Measurements from ENCODE around the gene FFAR4.
"Not testable (repeated sequence)": the region's sequence is repeated elsewhere in the genome, so short reads cannot be mapped to it uniquely, and the experiment has no call there.

The FFAR4 gene

DNA sequence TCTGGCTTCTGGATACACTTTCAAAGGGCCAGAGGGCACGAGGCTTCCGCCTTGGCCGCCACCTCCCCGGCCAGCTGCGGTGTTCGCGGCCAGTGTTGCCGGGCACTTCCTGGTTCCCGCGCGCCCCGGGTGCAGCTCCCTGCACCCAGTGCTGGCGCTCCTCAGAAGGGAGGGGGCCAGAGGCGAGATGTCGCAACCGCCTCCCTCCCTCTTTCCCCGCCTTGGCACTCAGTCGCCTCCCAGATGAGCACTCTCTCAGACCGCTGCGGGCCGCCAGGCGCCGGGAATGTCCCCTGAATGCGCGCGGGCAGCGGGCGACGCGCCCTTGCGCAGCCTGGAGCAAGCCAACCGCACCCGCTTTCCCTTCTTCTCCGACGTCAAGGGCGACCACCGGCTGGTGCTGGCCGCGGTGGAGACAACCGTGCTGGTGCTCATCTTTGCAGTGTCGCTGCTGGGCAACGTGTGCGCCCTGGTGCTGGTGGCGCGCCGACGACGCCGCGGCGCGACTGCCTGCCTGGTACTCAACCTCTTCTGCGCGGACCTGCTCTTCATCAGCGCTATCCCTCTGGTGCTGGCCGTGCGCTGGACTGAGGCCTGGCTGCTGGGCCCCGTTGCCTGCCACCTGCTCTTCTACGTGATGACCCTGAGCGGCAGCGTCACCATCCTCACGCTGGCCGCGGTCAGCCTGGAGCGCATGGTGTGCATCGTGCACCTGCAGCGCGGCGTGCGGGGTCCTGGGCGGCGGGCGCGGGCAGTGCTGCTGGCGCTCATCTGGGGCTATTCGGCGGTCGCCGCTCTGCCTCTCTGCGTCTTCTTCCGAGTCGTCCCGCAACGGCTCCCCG, at the start of gene FFAR4:
TSS of gene FFAR4 (plus strand) at position 231 of the 842 bp plus-strand sequence. CDS start at position 287, 56 bp downstream.
- no peak for DNase-seq

- DNase-seq = no peak
Measured at GRCh38 chr10:93518531-93518930, 47.9 kb upstream of the FFAR4 start.

GRCh38 chr10:93535293-93535692, 31.2 kb upstream of the FFAR4 start:
- no peak for DNase-seq

DNA sequence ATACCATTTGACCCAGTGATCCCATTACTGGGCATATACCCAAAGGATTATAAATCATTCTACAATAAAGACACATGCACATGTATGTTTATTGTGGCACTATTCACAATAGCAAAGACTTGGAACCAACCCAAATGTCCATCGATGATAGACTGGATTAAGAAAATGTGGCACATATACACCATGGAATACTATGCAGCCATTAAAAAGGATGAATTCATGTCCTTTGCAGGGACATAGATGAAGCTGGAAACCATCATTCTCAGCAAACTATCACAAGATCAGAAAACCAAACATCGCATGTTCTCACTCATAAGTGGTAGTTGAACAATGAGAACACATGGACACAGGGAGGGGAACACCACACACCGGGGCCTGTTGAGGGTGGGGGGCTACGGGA, 25.6 kb upstream of the FFAR4 start:
- DNase-seq = not testable (repeated sequence)

GRCh38 chr10:93541402-93542357, 24.8 kb upstream of the FFAR4 start:
- DNase-seq = peak; percentile 26 to 52

- no peak for DNase-seq
Measured at GRCh38 chr10:93542358-93542791, 24.1 kb upstream of the FFAR4 start.

DNA sequence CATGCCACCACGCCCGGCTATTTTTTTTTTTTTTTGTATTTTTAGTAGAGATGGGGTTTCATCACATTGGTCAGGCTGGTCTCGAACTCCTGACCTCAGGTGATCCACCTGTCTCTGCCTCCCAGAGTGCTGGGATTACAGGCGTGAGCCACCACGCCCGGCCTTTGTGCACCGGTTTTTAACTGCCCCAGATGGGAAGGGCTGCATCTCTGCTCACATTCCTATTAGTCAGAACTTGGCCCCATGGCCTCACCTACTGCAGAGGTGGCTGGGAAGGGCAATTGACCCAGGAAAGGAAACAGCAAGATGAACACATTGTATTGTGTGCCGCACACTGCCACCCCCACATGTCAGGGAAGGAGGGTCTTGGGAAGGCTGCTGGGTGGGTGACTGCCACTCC, 19.5 kb upstream of the FFAR4 start:
- DNase-seq = not testable (repeated sequence)

DNA sequence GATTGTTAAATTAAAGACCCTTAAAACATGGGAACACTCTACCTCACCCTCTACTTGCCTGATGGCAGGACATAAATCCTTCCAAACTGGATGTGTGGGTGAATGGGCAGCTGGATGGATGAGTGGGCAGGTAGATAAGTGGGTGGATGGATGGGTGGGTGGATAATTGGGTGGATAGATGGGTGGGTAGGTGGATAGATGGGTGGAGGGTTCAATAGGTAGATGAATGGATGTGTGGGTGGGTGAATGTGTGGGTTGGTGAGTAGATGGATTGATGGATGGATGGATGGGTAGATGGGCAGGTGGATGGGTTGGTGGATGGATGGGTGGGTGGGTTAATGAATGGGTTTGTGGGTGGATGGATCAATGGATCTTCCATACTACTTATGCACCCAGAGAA, 18.9 kb upstream of the FFAR4 start:
- no peak for DNase-seq

- no peak for DNase-seq
Measured at GRCh38 chr10:93548376-93549071, 17.9 kb upstream of the FFAR4 start.

DNA sequence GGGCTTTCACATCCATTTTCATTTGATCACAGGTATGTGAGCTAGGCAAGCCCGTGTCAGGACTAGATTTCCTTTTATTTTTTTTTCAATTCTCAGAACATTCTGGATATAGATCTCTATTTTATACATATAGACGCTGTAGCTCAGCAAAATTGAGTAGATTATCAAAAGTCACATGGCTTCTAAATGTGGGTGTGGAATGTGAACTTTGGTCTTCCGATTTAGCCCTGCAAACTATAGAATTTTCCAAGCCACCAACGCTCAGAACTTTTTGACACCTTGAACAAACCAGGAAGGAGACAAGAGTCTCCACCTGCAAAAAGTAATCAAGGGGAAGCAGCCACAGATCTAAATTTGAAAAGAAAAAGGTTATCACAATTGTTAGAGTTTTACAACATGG, 15.9 kb upstream of the FFAR4 start:
- no peak for DNase-seq

DNA sequence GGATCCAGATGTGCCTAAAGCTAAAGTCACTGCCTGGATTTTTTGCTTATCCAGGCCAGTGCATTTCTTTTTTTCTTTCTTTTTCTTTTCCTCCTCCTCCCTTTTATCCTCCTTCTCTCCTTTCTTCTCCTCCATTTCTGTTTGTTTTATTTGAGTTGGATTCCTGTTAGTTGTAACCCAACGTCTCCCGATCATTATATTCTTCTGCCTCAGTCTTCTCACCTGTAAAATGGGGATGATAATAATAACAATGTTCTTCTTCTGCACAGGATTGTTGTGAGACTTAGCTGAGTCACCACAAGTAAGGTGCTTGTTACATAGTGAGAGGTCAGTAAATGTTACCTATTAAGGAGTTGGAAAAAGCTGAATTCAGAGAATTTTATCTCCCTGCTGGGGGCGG, 13.7 kb upstream of the FFAR4 start:
- DNase-seq = no peak

- no peak for DNase-seq
Measured at GRCh38 chr10:93553482-93554315, 12.8 kb upstream of the FFAR4 start.

GRCh38 chr10:93554316-93554663, 12.2 kb upstream of the FFAR4 start:
- DNase-seq = no peak

GRCh38 chr10:93554760-93555432, 11.6 kb upstream of the FFAR4 start:
- peak; percentile 47 to 70 for DNase-seq

DNA sequence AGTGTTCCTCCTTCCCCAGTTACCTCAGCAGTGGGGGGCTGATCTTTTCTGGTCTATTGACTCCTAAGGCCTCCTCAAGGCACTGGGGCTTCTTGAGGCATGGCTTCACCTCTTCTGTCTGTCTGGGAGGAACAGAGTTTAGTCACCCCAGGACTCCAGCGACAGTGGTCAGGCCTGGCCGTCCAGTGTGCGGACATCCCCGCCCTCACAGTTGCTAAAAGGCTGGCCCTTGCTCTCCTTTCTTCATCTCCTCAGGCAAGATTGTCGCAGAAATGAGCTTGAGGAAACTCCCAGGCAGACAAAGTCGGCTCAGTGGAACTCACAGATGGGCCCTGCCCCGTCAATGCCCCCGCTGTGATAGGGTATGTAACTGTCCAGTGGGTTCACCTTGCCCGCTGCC, 7.0 kb upstream of the FFAR4 start:
- no peak for DNase-seq

DNA sequence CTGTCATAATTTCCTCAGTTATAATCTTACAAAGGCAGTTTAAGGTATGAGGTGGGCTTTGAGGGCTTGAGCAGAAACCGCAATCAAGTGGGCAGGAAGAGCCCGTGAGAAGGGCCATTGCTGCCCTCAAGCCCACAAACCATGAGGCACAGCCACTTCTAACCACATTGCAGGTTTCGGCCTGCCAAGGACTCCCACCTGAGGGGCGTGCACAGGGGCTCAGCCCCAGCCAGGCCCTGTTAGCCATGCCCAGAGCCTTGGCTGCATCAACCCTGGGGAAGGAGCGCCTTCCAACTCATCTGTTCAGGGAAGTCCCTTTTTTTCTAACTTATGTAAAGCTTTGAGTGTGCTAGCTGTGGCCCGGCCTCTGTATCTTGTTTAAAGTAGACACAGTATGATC, 5.9 kb upstream of the FFAR4 start:
- no peak for DNase-seq

DNA sequence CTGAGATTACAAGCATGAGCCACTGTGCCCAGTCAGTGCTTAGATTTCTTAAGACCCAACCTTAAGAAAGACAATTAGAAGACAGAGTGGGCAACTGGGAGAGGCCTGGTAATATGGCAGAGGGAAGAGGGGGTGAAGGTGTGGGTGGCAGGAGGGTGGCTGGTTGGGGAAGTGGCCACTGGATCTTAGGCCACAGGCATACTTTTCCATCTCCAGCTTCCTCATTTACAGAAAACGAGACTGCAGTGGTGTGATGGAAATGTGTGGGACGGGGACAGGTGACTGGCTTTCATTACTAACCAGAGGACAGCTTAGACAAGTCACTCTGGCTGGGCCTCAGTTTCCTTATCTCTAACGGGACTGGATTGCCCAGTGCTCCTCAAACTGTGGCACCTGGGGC, 1.0 kb upstream of the FFAR4 start:
- DNase-seq = no peak

GRCh38 chr10:93567277-93568104, 1.0 kb downstream of the FFAR4 start:
- DNase-seq = no peak

DNA sequence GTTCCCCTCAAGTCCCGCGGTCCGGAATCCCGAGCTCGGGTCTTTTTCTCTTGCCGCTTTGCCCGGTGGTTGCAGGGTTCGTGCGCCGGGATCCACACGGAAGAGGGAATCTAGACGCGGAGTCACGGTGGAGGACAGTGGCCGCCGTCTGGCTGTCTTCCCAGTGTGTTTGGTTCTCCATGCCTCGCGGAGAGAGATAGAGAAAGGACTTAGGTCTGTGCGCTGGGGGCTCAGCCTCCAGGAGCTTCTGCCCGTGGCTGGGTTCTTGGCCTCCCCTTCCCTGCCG, 1.6 kb downstream of the FFAR4 start:
- DNase-seq = no peak

GRCh38 chr10:93570383-93570782, 3.9 kb downstream of the FFAR4 start:
- no peak for DNase-seq

GRCh38 chr10:93572606-93573005, 6.1 kb downstream of the FFAR4 start:
- no peak for DNase-seq
